Activated naive CD8-positive, alpha-beta T cell treated with anti-CD3 and anti-CD28 coated beads for 36 hours (primary cell): ENCODE data around the gene TMEM243. TPM values are rescaled to one million over a fixed set of nuclear protein-coding genes. Genes with fewer than 3 reads are reported as not detected.
"Not testable (repeated sequence)": the region's sequence is repeated elsewhere in the genome, so short reads cannot be mapped to it uniquely, and the experiment has no call there.

Experiments used
- DNase-seq: peaks from one replicate; pipeline ENCODE4 v3.0.0; 2021
- H3K27ac Mint-ChIP-seq: one replicate; pipeline ENCODE4 v1.8.0; 2022; ENCODE audit warnings: mild to moderate bottlenecking, moderate library complexity, mixed read lengths
- H3K27me3 Mint-ChIP-seq: one replicate; pipeline ENCODE4 v1.8.0; 2022; ENCODE audit warnings: mild to moderate bottlenecking, mixed read lengths
- H3K36me3 Mint-ChIP-seq: one replicate; pipeline ENCODE4 v1.8.0; 2021; ENCODE audit warnings: mild to moderate bottlenecking, mixed read lengths
- H3K4me1 Mint-ChIP-seq: one replicate; pipeline ENCODE4 v1.8.0; 2021; ENCODE audit warnings: mixed read lengths
- H3K4me3 Mint-ChIP-seq: one replicate; pipeline ENCODE4 v1.8.0; 2022; ENCODE audit warnings: mild to moderate bottlenecking, moderate library complexity, mixed read lengths
- H3K9me3 Mint-ChIP-seq: one replicate; pipeline ENCODE4 v1.8.0; 2022; ENCODE audit warnings: mixed read lengths
- total RNA-seq, 2 experiments: library from RNA; stranded (reverse); gene quantifications; one replicate each; pipeline ENCODE4 v1.2.3, GENCODE V29; 2021

TMEM243 gene
- total RNA-seq, 2 experiments from 2014 or later = 86.3 to 94.9 TPM

DNA sequence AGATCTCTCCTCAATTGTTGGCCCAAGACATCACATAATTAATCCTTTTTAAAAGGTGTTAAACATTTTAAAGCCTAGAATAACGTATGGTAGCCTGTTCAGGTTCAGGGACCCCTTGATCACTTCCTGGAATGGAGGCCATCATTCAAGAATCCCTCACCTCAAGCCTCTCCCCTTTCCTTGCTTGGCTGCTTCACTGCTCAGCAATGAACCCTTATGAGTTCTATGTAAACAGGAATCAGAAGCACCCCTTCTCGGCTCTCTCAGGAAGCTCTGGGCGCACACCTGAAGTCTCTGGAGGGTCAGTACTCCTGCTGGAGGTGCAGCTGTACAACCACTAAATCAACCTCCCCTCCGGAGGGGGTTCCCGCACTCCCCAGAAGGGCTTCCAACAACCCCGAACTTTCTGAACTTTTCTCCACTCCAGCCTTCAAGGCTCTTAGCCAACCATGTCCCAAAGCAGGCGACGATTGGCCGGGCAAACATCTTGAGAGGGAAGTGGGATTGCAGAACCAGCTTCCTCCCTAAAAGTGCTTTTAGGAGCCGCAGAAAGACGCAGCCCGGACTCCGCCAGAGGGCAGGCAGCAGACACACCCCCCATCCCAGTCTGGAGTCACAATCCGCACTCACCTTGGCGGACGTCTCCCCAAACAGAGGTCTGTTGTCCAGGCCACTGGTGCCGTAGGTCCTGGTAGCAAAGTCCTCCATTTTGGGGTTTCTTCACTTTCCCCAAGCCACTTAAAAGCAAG, 562 bp downstream of the TMEM243 start:
- H3K27me3 Mint-ChIP-seq = peaks cover 3% of the 10 kb centered on the region
- peak; percentile 38 for DNase-seq
- peaks cover 2% of the 10 kb centered on the region for H3K9me3 Mint-ChIP-seq
- H3K4me1 Mint-ChIP-seq = peaks cover 34% of the 10 kb centered on the region
- peak overlapping the region; percentile 99 for H3K27ac Mint-ChIP-seq
- peaks cover 40% of the 10 kb centered on the region for H3K36me3 Mint-ChIP-seq
- H3K4me3 Mint-ChIP-seq = peak overlapping the region; percentile 99

DNA sequence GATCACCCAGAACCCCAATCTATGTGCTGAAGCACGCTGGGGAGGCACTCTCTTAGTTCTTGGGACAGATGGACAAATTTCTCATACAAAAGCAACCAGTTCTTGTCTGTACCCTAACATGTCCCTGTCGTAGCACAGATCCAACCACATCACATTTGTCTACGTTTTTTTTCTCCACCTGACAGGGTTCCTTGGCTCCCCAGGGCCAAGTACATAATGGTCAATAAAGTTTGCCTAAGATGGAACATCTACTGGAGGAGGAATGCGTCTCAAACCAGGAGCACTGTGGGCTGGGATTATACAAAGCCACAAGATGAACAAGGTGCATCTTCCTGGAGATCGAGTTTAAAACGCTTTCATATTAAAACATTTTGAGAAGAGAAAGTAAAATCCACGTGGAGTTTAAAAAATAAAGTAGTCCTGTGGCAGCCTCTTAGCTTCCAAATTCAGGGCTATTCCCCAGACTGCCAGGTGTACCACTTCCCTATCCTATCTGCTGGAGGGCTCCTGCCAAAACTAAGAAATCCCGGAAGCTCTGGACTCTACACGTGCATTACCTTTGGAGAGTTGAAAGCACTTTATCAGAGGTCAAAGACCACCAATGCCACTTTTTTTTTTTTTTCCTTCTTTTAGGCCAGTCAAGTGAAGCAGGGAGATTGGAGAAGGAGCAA, 1.4 kb downstream of the TMEM243 start:
- Mint-ChIP-seq H3K9me3 (peaks cover 2% of the 10 kb centered on the region), H3K4me3 (peak overlapping the region; percentile 99), H3K27ac (peak overlapping the region; percentile 99), H3K36me3 (peaks cover 45% of the 10 kb centered on the region), H3K27me3 (peaks cover 3% of the 10 kb centered on the region), H3K4me1 (peaks cover 42% of the 10 kb centered on the region)
- DNase-seq = no peak

DNA sequence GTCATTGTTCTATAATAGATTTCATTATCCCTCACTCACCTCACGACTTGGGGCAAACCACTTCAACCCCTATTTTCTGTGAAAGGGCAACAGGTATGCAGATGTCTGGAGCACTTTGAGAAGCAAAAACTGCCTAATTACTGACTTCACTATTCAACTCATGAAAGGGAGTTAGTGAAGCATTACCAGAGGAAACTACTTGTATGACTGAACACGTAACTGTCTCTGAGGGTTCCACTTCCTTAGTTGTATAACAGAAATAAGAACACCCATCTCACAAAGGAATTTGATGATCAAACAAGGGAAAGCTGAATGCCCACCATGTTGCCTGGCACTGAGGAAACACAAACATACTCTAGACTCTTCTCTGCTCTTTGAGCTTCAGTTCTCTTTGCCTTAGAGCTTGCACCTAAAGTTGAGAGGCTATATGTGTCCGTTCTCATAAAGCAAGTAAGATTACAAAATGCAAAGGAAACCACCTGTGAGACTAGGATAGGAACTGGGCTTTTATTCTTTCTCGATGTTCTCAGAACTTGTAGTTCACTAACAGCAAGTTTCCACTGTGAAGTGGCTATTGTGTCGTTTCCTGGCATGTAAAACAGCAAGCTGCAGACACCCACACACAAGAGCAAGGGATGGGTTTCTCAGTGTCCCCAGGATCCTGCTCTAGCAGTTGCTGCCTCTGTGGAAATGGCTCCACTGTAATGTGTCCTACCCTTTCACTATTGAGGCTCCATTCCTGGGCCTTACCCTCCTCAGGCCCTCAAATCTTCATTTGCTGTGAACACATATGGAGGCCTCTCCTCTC, 2.6 kb downstream of the TMEM243 start:
- Mint-ChIP-seq H3K27ac (peak overlapping the region; percentile 99), H3K27me3 (peaks cover 3% of the 10 kb centered on the region), H3K4me3 (peak overlapping the region; percentile 99), H3K9me3 (peaks cover 2% of the 10 kb centered on the region), H3K36me3 (peaks cover 54% of the 10 kb centered on the region), H3K4me1 (peaks cover 53% of the 10 kb centered on the region)
- peak; percentile 66 for DNase-seq

DNA sequence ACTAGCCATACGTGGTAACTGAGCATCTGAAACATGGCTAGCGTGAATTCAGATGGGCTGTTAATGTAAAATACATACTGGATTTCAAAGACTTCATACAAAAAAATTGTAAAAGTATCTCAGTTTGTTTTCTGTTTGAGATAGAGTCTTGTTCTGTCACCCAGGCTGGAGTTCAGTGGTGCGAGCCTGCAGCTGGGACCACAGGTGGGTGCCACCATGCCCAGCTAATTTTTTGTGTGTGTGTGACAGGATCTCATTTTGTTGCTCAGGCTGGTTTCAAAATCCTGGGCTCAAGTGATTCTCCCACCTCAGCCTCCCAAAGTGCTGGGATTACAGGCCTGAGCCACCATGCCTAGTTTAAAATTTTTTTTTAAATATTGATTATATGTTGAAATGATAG, 4.5 kb downstream of the TMEM243 start:
- Mint-ChIP-seq H3K27ac (peak overlapping the region; percentile 91), H3K4me1 (peaks cover 61% of the 10 kb centered on the region), H3K27me3 (no peaks in the 10 kb centered on the region), H3K9me3 (peaks cover 2% of the 10 kb centered on the region), H3K36me3 (peaks cover 67% of the 10 kb centered on the region), H3K4me3 (no peak overlapping the region)
- DNase-seq = no peak

DNA sequence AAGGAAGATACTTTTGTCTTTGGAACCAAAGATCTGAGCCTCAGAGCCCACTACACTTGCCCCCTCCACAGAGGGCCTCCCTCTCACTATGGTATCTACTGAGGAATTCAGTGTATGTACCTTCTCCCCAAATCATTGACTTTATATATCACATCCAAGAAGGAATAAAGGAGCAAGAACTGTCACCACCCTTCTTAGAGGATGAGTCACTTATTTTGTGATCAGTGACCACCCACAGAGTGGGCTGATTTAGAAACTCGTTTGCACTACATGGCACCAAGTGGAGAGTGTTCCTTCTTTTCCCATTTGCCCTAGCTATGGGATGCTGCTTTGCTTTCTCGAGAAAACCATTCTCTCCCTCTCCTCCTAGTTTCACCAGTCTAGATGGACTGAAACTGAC, 5.7 kb downstream of the TMEM243 start:
- peak overlapping the region; percentile 91 for H3K27ac Mint-ChIP-seq
- peaks cover 71% of the 10 kb centered on the region for H3K36me3 Mint-ChIP-seq
- no peak for DNase-seq
- peaks cover 70% of the 10 kb centered on the region for H3K4me1 Mint-ChIP-seq
- H3K27me3 Mint-ChIP-seq = no peaks in the 10 kb centered on the region
- peaks cover 4% of the 10 kb centered on the region for H3K9me3 Mint-ChIP-seq
- H3K4me3 Mint-ChIP-seq = peak overlapping the region; percentile 66

DNA sequence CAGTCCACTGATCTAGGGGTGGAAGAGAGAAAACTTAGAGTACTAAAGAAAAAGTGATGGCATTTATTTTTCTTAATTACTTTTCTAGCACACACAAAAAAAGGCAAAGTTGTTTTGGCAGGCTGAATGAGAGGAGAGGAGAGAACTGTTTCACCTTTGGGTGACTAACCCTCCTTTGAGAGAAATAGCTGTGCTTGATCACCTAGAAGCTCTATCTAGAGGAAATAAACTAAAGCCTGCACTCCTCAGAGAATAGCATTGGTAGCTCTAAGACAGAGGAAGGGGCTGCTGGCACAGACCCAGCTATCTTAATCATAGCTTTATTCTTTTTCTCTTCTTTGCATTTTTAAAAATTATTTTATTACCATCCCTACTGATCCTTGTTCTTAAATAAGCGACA, 6.3 kb downstream of the TMEM243 start:
- peak overlapping the region; percentile 91 for H3K27ac Mint-ChIP-seq
- H3K36me3 Mint-ChIP-seq = peaks cover 71% of the 10 kb centered on the region
- no peaks in the 10 kb centered on the region for H3K27me3 Mint-ChIP-seq
- H3K9me3 Mint-ChIP-seq = peaks cover 7% of the 10 kb centered on the region
- peak overlapping the region; percentile 66 for H3K4me3 Mint-ChIP-seq
- no peak for DNase-seq
- peaks cover 76% of the 10 kb centered on the region for H3K4me1 Mint-ChIP-seq

DNA sequence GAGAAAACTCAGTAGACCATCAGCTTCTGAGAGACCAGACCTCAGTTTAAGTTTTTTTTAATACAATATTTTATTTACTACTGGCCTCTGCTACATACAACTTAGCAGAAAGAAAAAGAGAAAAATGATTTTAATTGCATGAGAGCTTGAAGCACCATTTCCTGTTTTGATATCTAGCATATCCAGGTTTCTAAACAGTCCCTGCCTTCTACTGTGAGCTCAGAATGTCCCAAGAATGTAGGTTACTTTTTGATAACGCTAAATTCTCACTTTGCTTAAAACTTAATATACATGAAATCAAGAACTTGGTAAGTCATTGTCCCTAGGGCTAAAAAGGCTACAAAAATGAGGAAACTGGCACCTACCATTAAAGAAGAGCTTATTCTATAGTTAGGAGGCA, 7.0 kb downstream of the TMEM243 start:
- peaks cover 83% of the 10 kb centered on the region for H3K4me1 Mint-ChIP-seq
- H3K9me3 Mint-ChIP-seq = peaks cover 12% of the 10 kb centered on the region
- peak overlapping the region; percentile 64 for H3K4me3 Mint-ChIP-seq
- no peaks in the 10 kb centered on the region for H3K27me3 Mint-ChIP-seq
- H3K36me3 Mint-ChIP-seq = peaks cover 72% of the 10 kb centered on the region
- no peak for DNase-seq
- peak overlapping the region; percentile 90 for H3K27ac Mint-ChIP-seq

DNA sequence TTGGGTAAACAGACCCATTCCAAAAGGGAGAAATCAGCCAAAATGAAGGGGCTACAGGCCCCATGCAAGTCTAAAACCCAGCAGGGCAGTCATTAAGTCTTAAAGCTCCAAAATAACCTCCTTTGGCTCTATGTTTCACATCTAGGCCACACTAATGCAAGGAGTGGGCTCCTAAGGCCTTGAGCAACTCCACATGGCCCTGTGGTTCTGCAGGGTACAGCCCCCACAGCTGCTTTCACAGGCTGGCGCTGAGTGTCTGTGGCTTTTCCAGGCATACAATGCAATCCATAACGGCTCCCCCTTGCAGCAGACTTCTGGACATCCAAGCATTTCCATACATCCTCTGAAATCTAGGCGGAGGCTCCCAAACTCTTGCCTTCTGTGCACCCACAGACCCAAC, 9.0 kb downstream of the TMEM243 start:
- Mint-ChIP-seq H3K36me3 (peaks cover 81% of the 10 kb centered on the region), H3K4me3 (no peak overlapping the region), H3K27me3 (no peaks in the 10 kb centered on the region), H3K27ac (peak overlapping the region; percentile 50), H3K9me3 (peaks cover 21% of the 10 kb centered on the region), H3K4me1 (peaks cover 77% of the 10 kb centered on the region)
- DNase-seq = no peak

DNA sequence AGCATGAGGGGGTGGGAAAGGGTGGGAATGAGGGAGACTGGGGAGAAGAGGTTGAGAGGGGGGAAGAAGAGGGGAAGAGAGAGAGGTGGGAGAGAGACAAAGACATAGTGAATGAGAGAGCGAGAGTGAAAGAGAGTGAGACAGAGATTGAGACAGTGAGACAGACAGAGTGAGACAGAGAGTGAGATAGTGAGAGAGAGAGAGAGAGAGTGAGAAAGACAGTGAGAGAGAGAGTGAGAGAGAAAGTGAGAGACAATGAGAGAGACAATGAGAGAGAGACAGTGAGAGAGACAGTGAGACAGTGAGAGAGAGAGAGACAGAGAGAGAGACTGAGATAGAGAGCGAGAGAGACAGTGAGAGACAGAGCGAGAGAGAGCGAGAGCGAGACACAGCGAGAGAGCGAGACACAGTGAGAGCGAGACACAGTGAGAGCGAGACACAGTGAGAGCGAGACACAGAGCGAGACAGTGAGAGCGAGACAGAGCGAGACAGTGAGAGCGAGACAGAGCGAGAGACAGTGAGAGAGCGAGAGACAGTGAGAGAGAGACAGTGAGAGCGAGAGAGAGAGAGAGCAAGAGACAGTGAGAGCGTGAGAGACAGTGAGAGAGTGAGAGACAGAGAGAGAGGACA, 10.1 kb downstream of the TMEM243 start:
- Mint-ChIP-seq H3K4me3 (no peak overlapping the region), H3K9me3 (peaks cover 26% of the 10 kb centered on the region), H3K27ac (peak overlapping the region; percentile 50), H3K4me1 (peaks cover 71% of the 10 kb centered on the region), H3K36me3 (peaks cover 84% of the 10 kb centered on the region), H3K27me3 (no peaks in the 10 kb centered on the region)
- no peak for DNase-seq

DNA sequence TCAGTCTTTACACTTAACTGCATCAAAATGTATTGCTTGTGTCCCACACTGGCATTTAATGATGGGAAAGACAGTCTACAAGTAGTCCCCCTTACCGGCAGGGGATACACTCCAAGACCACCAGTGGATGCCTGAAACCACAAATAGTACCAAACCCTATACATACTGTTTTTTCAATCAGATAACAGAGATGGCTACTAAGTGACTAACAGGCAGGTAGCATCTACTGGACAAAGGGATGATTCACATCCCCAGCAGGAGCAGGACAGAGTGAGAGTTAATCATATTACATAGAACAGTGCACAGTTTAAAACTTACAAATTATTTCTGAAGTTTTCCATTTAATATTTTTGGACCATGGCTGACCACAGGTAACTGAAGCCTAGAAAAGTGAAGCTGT, 13.2 kb downstream of the TMEM243 start:
- Mint-ChIP-seq H3K4me3 (no peak overlapping the region), H3K9me3 (peaks cover 39% of the 10 kb centered on the region), H3K36me3 (peaks cover 92% of the 10 kb centered on the region), H3K4me1 (peaks cover 67% of the 10 kb centered on the region), H3K27me3 (no peaks in the 10 kb centered on the region), H3K27ac (no peak overlapping the region)
- DNase-seq = no peak

DNA sequence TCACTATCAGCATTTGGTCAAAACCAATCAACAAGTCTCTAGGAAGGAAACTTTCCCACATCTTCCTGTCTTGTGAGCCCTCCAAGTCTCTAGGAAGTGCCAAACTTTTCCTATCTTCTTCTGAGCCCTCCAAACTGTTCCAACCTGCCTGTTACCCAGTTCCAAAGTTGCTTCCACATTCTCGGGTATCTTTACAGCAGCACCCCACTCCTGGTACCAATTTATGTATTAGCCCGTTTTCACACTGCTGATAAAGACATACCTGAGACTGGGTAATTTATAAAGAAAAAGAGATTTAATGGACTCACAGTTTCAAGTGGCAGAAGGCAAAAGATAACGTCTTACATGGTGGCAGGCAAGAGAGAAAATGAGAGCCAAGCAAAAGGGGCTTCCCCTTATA, 13.8 kb downstream of the TMEM243 start:
- H3K4me1 Mint-ChIP-seq = peaks cover 67% of the 10 kb centered on the region
- H3K27ac Mint-ChIP-seq = peak overlapping the region; percentile 47
- H3K4me3 Mint-ChIP-seq, DNase-seq, H3K27me3 Mint-ChIP-seq: not testable (repeated sequence)
- H3K9me3 Mint-ChIP-seq = peaks cover 39% of the 10 kb centered on the region
- H3K36me3 Mint-ChIP-seq = peaks cover 93% of the 10 kb centered on the region

DNA sequence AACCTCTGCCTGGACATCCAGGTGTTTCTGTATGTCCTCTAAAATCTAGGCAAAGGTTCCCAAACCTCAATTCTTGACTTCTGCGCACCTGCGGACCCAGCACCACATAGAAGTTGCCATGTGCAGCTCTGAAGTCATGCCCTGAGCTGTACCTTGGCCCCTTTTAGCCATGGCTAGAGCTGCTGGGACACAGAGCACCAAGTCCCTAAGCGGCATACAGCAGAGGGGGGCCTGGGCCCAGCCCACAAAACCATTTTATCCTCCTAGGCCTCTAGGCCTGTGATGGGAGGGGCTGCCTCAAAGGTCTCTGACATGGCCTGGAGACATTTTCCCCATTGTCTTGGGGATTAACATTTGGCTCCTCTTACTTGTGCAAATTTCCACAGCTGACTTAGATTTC, 14.6 kb downstream of the TMEM243 start:
- no peak overlapping the region for H3K4me3 Mint-ChIP-seq
- peaks cover 96% of the 10 kb centered on the region for H3K36me3 Mint-ChIP-seq
- H3K9me3 Mint-ChIP-seq = peaks cover 40% of the 10 kb centered on the region
- H3K27ac Mint-ChIP-seq = peak overlapping the region; percentile 47
- no peak for DNase-seq
- H3K4me1 Mint-ChIP-seq = peaks cover 67% of the 10 kb centered on the region
- H3K27me3 Mint-ChIP-seq = no peaks in the 10 kb centered on the region

DNA sequence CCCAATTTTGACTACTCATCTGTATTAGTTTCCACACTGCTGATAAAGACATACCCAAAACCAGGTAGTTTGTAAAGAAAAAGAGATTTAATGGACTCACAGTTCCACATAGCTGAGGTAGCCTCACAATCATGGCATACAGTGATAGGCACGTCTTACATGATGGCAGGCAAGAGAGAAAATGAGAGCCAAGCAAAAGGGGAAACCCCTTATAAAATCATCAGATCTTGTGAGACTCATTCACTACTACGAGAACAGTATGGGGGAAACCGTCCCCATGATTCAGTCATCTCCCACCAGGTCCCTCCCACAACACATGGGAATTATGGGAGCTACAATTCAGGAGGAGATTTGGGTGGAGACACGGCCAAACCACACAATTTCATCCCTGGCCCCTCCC, 15.6 kb downstream of the TMEM243 start:
- Mint-ChIP-seq H3K36me3 (peaks cover 97% of the 10 kb centered on the region), H3K27ac (peak overlapping the region; percentile 80), H3K9me3 (peaks cover 42% of the 10 kb centered on the region), H3K4me1 (peaks cover 70% of the 10 kb centered on the region)
- not testable (repeated sequence) for DNase-seq, H3K27me3 Mint-ChIP-seq, H3K4me3 Mint-ChIP-seq

DNA sequence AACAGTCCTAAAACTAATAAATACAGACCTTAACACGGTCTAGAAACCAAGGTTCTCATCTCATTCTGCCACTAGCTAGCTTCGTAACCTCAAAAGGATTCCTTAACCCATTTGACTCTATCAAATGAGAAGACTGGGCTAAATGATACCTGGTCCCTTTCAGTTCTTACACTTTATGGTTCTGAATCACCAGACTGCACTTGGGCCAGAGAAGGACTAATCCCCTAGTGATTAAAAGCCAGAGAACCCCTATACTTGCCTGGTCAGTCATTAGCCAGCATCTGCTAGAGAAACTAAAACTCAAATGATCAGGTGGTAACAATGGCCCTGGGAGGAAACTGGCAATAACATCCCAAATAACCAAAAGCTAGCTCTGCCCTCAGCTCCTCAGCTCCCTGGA, 16.8 kb downstream of the TMEM243 start:
- Mint-ChIP-seq H3K4me1 (peaks cover 66% of the 10 kb centered on the region), H3K36me3 (peaks cover 96% of the 10 kb centered on the region), H3K4me3 (no peak overlapping the region), H3K9me3 (peaks cover 36% of the 10 kb centered on the region), H3K27ac (peak overlapping the region; percentile 42), H3K27me3 (no peaks in the 10 kb centered on the region)
- DNase-seq = no peak

DNA sequence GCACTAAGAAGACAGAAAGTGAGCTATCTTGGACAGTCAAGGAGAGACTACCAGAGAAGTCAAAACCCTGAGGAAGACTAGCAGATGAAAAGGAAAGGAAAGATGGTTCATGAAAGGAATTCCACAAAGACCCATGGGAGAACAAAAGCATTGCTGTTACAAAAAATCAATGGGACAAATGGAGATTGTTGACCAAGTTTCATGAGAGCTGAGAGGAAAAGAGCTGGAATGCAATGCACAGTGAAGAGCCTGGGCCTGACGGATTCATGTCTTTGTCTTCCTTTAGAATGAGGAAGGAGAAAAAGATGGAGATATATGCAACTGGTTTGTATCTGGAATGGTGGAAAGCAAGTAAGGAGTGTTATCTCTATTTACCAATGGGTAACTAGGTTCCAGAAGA, 17.3 kb downstream of the TMEM243 start:
- Mint-ChIP-seq H3K4me1 (peaks cover 64% of the 10 kb centered on the region), H3K9me3 (peaks cover 34% of the 10 kb centered on the region)

More for the DNA sequence above, 17.3 kb downstream of the TMEM243 start:
- DNase-seq = no peak
- no peaks in the 10 kb centered on the region for H3K27me3 Mint-ChIP-seq
- H3K36me3 Mint-ChIP-seq = peaks cover 96% of the 10 kb centered on the region
- H3K27ac Mint-ChIP-seq = peak overlapping the region; percentile 42
- no peak overlapping the region for H3K4me3 Mint-ChIP-seq
